SK-N-SH (cell line): ENCODE measurements around the gene GSTM5. TPM values are rescaled to one million over a fixed set of nuclear protein-coding genes. Genes with fewer than 3 reads are reported as not detected.

Experiments used
- CTCF ChIA-PET: fragments of 300-600, 350-600 bp; formaldehyde crosslinking; extraction: SDS; loops from one replicate; lab custom pipeline; 2021; lab: Yijun Ruan, JAX
- POLR2A ChIA-PET: fragments of 350-600 bp; sonication (Branson Sonifier 250); formaldehyde crosslinking; extraction: SDS; loops from one replicate; lab custom pipeline; 2020; ENCODE audit warnings: antibody characterized with exemption, inconsistent platforms; lab: Yijun Ruan, JAX
- DNase-seq: peaks from one replicate; pipeline ENCODE4 v3.0.0; 2012
- H2AFZ ChIP-seq: fragments of 200-600 bp; sonication (generic); 2 replicates; pipeline ENCODE4 v1.8.1; 2016; ENCODE audit warnings: antibody characterized with exemption, mild to moderate bottlenecking, low read depth
- H3F3A ChIP-seq: fragments of 200-600 bp; sonication (generic); replicated peaks from 2 replicates; pipeline ENCODE3; 2016; ENCODE audit warnings: antibody characterized with exemption, mild to moderate bottlenecking; ENCODE audit not compliant: insufficient read depth
- H3K27ac ChIP-seq, 2 experiments: fragments of 200-500 bp in 1 of 2; fragments of 200-600 bp in 1 of 2; sonication (Bioruptor generic) in 1 of 2; sonication (generic), shearing (Covaris generic) in 1 of 2; 2 replicates each; pipeline versions ENCODE4 v1.5.1 to v1.6.1; 2014 to 2016; ENCODE audit warnings: low read depth in 2 of 2, inconsistent platforms in 1 of 2, low read length in 1 of 2, mild to moderate bottlenecking in 1 of 2, mixed read lengths in 1 of 2
- H3K27me3 ChIP-seq: fragments of 200-600 bp; sonication (generic), shearing (Covaris generic); 2 replicates; pipeline ENCODE4 v1.6.1; 2016; ENCODE audit warnings: mixed run types; ENCODE audit not compliant: insufficient read depth
- H3K36me3 ChIP-seq, 2 experiments: fragments of 200-500 bp in 1 of 2; fragments of 200-600 bp in 1 of 2; sonication (Bioruptor generic) in 1 of 2; sonication (generic) in 1 of 2; replicated peaks in 1 of 2; 2 replicates each; pipeline versions ENCODE3 to v1.5.1; 2014 to 2016; ENCODE audit warnings: low read length in 1 of 2, mild to moderate bottlenecking in 1 of 2; ENCODE audit not compliant: insufficient read depth in 2 of 2, control insufficient read depth in 1 of 2
- H3K4me1 ChIP-seq, 2 experiments: fragments of 200-500 bp in 1 of 2; fragments of 200-600 bp in 1 of 2; sonication (Bioruptor generic) in 1 of 2; sonication (generic), shearing (Covaris generic) in 1 of 2; 2 replicates each; pipeline versions ENCODE4 v1.5.1 to v1.6.1; 2014 to 2016; ENCODE audit warnings: low read depth in 1 of 2, low read length in 1 of 2, mixed run types in 1 of 2; ENCODE audit not compliant: insufficient read depth in 2 of 2, control insufficient read depth in 1 of 2
- H3K4me2 ChIP-seq: fragments of 200-600 bp; sonication (generic), shearing (Covaris generic); 2 replicates; pipeline ENCODE4 v1.6.1; 2017; ENCODE audit warnings: mixed run types
- H3K4me3 ChIP-seq, 2 experiments: fragments of 200-500 bp in 1 of 2; fragments of 200-600 bp in 1 of 2; sonication (Bioruptor generic) in 1 of 2; sonication (generic), shearing (Covaris generic) in 1 of 2; 2 replicates each; pipeline versions ENCODE4 v1.5.1 to v1.8.1; 2014 to 2016; ENCODE audit warnings: low read depth in 2 of 2, inconsistent platforms in 1 of 2, low read length in 1 of 2, mild to moderate bottlenecking in 1 of 2, mixed read lengths in 1 of 2, moderate library complexity in 1 of 2
- H3K79me2 ChIP-seq: fragments of 200-600 bp; sonication (generic); 2 replicates; pipeline ENCODE4 v1.8.1; 2017; ENCODE audit warnings: mild to moderate bottlenecking; ENCODE audit not compliant: insufficient read depth
- H3K9ac ChIP-seq: fragments of 200-600 bp; sonication (generic); 2 replicates; pipeline ENCODE4 v1.6.1; 2017; ENCODE audit warnings: mixed run types
- H3K9me2 ChIP-seq: fragments of 200-600 bp; sonication (generic); 2 replicates; pipeline ENCODE4 v1.6.1; 2017; ENCODE audit warnings: mixed run types
- H3K9me3 ChIP-seq: fragments of 200-600 bp; sonication (generic); 2 replicates; pipeline ENCODE4 v1.6.1; 2017; ENCODE audit warnings: mixed run types, mild to moderate bottlenecking, moderate library complexity
- H4K20me1 ChIP-seq: fragments of 200-600 bp; sonication (generic); 2 replicates; pipeline ENCODE4 v1.6.1; 2017; ENCODE audit warnings: mild to moderate bottlenecking, mixed run types; ENCODE audit not compliant: insufficient read depth
- CHD2 ChIP-seq: fragments of 150-350 bp; IDR thresholded peaks from 2 replicates; pipeline ENCODE4 v1.6.1; 2018; ENCODE audit warnings: low read length; ENCODE audit not compliant: partially characterized antibody
- CTCF ChIP-seq: fragments of 200-600 bp; sonication (generic); IDR thresholded peaks from 2 replicates; pipeline ENCODE4 v1.6.1; 2017; ENCODE audit warnings: antibody characterized with exemption, mild to moderate bottlenecking, moderate library complexity
- ELF1 ChIP-seq: IDR thresholded peaks from 2 replicates; pipeline ENCODE4 v1.4.0; 2012
- FOSL2 ChIP-seq: IDR thresholded peaks from 2 replicates; pipeline ENCODE4 v1.4.0; 2012; ENCODE audit warnings: low read depth, mild to moderate bottlenecking, moderate library complexity, borderline replicate concordance
- FOXM1 ChIP-seq: IDR thresholded peaks from 2 replicates; pipeline ENCODE4 v1.4.0; 2012; ENCODE audit warnings: low read depth, mild to moderate bottlenecking
- GABPA ChIP-seq: IDR thresholded peaks from 2 replicates; pipeline ENCODE4 v1.4.0; 2012; ENCODE audit warnings: low read depth, mild to moderate bottlenecking
- JUND ChIP-seq: IDR thresholded peaks from 2 replicates; pipeline ENCODE4 v1.4.0; 2012
- REST ChIP-seq: IDR thresholded peaks from 2 replicates; pipeline ENCODE4 v1.6.1; 2012; ENCODE audit warnings: mild to moderate bottlenecking, low read depth, low read length, moderate library complexity
- RXRA ChIP-seq: IDR thresholded peaks from 2 replicates; pipeline ENCODE4 v1.4.0; 2012; ENCODE audit warnings: low read depth, mild to moderate bottlenecking, borderline replicate concordance
- SIN3A ChIP-seq: IDR thresholded peaks from 2 replicates; pipeline ENCODE4 v1.6.1; 2012; ENCODE audit warnings: low read depth, mild to moderate bottlenecking, low read length, moderate library complexity, borderline replicate concordance
- SMC3 ChIP-seq: IDR thresholded peaks from 2 replicates; pipeline ENCODE4 v1.6.1; 2012; ENCODE audit warnings: low read depth, low read length, improper control_type of control experiment
- TAF1 ChIP-seq: IDR thresholded peaks from 2 replicates; pipeline ENCODE4 v1.6.1; 2012; ENCODE audit warnings: low read depth, mild to moderate bottlenecking, low read length, moderate library complexity, borderline replicate concordance
- TEAD4 ChIP-seq: IDR thresholded peaks from 2 replicates; pipeline ENCODE4 v1.4.0; 2012; ENCODE audit warnings: mild to moderate bottlenecking, borderline replicate concordance; ENCODE audit not compliant: insufficient read depth
- ZBTB33 ChIP-seq: IDR thresholded peaks from 2 replicates; pipeline ENCODE4 v1.4.0; 2012; ENCODE audit warnings: low read depth, borderline replicate concordance
- WGBS: methylation state at CpG from one replicate; pipeline ENCODE4 v1.1.6; 2017; ENCODE audit warnings: low lambda C conversion rate; 5-methylcytosine and 5-hydroxymethylcytosine counted together
- polyA plus RNA-seq, 3 experiments: library from polyadenylated mRNA; depleted of rRNA; stranded (reverse); fragments of >200 nt; gene quantifications; 2 replicates each; pipeline ENCODE4 v1.2.3, GENCODE V29; 2012

The GSTM5 gene
- polyA plus RNA-seq, 1 of the 3 experiments (the other 2 are of a cell fraction) = not detected

- POLR2A ChIA-PET = interaction anchor here (1.3 kb wide), 1 partner anchor 22 kb away, joined by 3 read pairs; no protein-coding TSS in a partner anchor
- Histone ChIP-seq H3K27me3 (no peaks in the 10 kb centered on the region), H3K4me3 (no peak overlapping the region), H3K9me3 (no peaks in the 10 kb centered on the region), H3K4me2 (no peak overlapping the region), H3K36me3 (no peaks in the 10 kb centered on the region), H2AFZ (no peak overlapping the region), H3K9me2 (no peaks in the 10 kb centered on the region), H3K9ac (no peak overlapping the region)
- TF ChIP-seq TEAD4 (no peak), SMC3 (no peak), CTCF (no peak), REST (no peak), ELF1 (no peak), ZBTB33 (no peak), JUND (no peak), FOXM1 (no peak), GABPA (no peak), FOSL2 (no peak), TAF1 (no peak), RXRA (no peak), CHD2 (no peak), SIN3A (no peak)
- TF ChIP-seq, all 33 proteins: peak for 0
- DNase-seq = no peak
- no peak overlapping the region for H3K27ac ChIP-seq
- no peaks in the 10 kb centered on the region for H4K20me1 ChIP-seq
- no peaks in the 10 kb centered on the region for H3K79me2 ChIP-seq
- 85% methylated on average over 5 of the region's 5 CpGs for WGBS
- CTCF ChIA-PET = interaction anchor here (0.7 to 1.8 kb wide), 6 partner anchors 32 to 267 kb away, joined by 3 to 7 read pairs (median 5); partner anchors contain the start of gene AHCYL1
- peaks cover 0 to 6% of the 10 kb centered on the region in 2 experiments; a peak in 1 of 4 replicates for H3K4me1 ChIP-seq
- no peaks in the 10 kb centered on the region for H3F3A ChIP-seq
Measured at GRCh38 chr1:109717729-109718128, 5.7 kb downstream of the GSTM5 start.
